ENCODE data around the gene PPP1R1B. TPM values are rescaled to one million over a fixed set of nuclear protein-coding genes. Genes with fewer than 3 reads are reported as not detected.

PPP1R1B gene
- polyA plus RNA-seq, 1 donor from 2014 or later, result 1.8 TPM

DNA sequence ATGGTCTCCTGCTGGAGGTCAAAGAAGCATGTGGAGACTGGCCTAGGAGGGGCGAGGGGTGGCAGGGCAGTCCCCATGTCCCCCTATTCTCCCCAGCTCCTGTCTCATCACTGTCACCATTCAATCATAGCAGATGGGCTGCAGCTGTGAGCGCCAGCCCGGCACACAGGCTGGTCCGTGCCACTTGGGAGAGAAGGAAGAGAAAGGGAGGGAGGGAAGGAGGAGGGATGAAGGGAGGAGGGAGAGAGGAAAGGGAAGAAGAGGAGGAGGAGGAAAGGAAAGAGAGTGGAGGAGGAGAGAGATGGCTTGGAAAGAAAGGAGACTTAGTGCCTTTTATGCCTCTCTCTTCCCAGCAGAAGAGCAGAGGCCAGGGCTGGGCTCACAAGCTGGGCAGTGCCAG is 31.5 kb upstream of the PPP1R1B start:
- no peaks in the 10 kb centered on the region for H4K20me1 ChIP-seq (ENCODE audit: insufficient read depth)
- no peak overlapping the region for H2AFZ ChIP-seq (ENCODE audit: low read depth, low read length)
- H3F3A ChIP-seq (ENCODE audit: insufficient read depth, low read length, poor library complexity, severe bottlenecking), result no peaks in the 10 kb centered on the region
- no peaks in the 10 kb centered on the region for H3K9me2 ChIP-seq (ENCODE audit: insufficient read depth, low read length)
- H3K27ac ChIP-seq (ENCODE audit: low read length), result no peak overlapping the region
- peaks cover 94% of the 10 kb centered on the region for H3K27me3 ChIP-seq (ENCODE audit: insufficient read depth, low read depth, low read length)
- H3K9ac ChIP-seq (ENCODE audit: low read length), result no peak overlapping the region
- H3K4me3 ChIP-seq (ENCODE audit: low read length), result no peak overlapping the region
- H3K79me2 ChIP-seq (replicated peaks; ENCODE audit: insufficient read depth, low read length), result no peaks in the 10 kb centered on the region
- no peaks in the 10 kb centered on the region for H3K36me3 ChIP-seq (ENCODE audit: insufficient read depth, low read length)
- no peaks in the 10 kb centered on the region for H3K9me3 ChIP-seq (ENCODE audit: low read length)
- no peak overlapping the region for H3K4me2 ChIP-seq (ENCODE audit: low read length)
- TF ChIP-seq EP300 (conservative IDR thresholded peaks at IDR 0.05; ENCODE audit: poor library complexity, severe bottlenecking) (no peak), RAD21 (conservative IDR thresholded peaks at IDR 0.05) (no peak)

DNA sequence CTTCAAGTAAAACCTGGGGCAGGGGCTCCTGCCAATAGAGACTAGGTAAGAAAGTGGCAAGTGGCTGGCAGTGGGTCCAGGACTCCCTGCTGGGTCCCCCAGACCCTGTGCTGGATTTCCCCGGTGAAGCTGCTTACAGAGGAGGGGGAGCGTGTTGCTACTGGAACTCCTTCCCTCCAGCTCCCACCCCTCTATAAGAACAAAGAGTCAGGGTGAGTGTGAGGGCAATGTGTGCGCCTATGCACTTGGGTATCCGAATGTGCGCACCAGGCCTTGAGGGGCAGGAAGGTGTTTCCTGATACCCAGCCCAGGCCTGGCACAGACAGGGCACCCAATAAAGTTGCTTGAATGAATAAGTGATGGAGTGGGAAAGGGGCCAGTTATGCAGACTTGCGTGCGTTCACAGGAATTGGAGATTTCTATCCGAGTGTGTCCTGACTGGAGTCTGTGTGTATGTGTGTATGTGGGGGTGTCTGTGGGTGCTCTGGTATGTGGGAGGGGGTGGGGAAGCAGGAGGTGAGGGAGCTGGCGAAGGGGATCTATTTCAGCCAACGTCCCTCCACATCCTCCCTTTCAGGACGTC is 30.7 kb upstream of the PPP1R1B start:
- Histone ChIP-seq H3K36me3 (ENCODE audit: insufficient read depth, low read length) (no peaks in the 10 kb centered on the region), H3K79me2 (replicated peaks; ENCODE audit: insufficient read depth, low read length) (no peaks in the 10 kb centered on the region), H3K27me3 (ENCODE audit: insufficient read depth, low read depth, low read length) (peaks cover 100% of the 10 kb centered on the region), H2AFZ (ENCODE audit: low read depth, low read length) (no peak overlapping the region), H3F3A (ENCODE audit: insufficient read depth, low read length, poor library complexity, severe bottlenecking) (no peaks in the 10 kb centered on the region), H3K4me2 (ENCODE audit: low read length) (no peak overlapping the region), H3K4me3 (ENCODE audit: low read length) (no peak overlapping the region), H3K27ac (ENCODE audit: low read length) (no peak overlapping the region), H4K20me1 (ENCODE audit: insufficient read depth) (no peaks in the 10 kb centered on the region), H3K9ac (ENCODE audit: low read length) (no peak overlapping the region), H3K9me3 (ENCODE audit: low read length) (no peaks in the 10 kb centered on the region), H3K9me2 (ENCODE audit: insufficient read depth, low read length) (no peaks in the 10 kb centered on the region)
- TF ChIP-seq POLR2AphosphoS5 (IDR thresholded peaks at IDR 0.05), result no peak
- TF ChIP-seq EP300 (conservative IDR thresholded peaks at IDR 0.05; ENCODE audit: poor library complexity, severe bottlenecking), result no peak
- no peak for TF ChIP-seq SMC3 (conservative IDR thresholded peaks at IDR 0.05; ENCODE audit: poor library complexity)
- TF ChIP-seq, protein P1, sequence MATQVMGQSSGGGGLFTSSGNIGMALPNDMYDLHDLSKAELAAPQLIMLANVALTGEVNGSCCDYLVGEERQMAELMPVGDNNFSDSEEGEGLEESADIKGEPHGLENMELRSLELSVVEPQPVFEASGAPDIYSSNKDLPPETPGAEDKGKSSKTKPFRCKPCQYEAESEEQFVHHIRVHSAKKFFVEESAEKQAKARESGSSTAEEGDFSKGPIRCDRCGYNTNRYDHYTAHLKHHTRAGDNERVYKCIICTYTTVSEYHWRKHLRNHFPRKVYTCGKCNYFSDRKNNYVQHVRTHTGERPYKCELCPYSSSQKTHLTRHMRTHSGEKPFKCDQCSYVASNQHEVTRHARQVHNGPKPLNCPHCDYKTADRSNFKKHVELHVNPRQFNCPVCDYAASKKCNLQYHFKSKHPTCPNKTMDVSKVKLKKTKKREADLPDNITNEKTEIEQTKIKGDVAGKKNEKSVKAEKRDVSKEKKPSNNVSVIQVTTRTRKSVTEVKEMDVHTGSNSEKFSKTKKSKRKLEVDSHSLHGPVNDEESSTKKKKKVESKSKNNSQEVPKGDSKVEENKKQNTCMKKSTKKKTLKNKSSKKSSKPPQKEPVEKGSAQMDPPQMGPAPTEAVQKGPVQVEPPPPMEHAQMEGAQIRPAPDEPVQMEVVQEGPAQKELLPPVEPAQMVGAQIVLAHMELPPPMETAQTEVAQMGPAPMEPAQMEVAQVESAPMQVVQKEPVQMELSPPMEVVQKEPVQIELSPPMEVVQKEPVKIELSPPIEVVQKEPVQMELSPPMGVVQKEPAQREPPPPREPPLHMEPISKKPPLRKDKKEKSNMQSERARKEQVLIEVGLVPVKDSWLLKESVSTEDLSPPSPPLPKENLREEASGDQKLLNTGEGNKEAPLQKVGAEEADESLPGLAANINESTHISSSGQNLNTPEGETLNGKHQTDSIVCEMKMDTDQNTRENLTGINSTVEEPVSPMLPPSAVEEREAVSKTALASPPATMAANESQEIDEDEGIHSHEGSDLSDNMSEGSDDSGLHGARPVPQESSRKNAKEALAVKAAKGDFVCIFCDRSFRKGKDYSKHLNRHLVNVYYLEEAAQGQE (IDR thresholded peaks at IDR 0.05; ENCODE audit: borderline replicate concordance), result no peak
- TF ChIP-seq EZH2 (IDR thresholded peaks at IDR 0.05; ENCODE audit: borderline replicate concordance, insufficient read depth, low read length, poor library complexity, severe bottlenecking), result no peak
- TF ChIP-seq MXI1 (conservative IDR thresholded peaks at IDR 0.05; ENCODE audit: poor library complexity, severe bottlenecking), result no peak
- no peak for TF ChIP-seq RAD21 (conservative IDR thresholded peaks at IDR 0.05)
- no peak for TF ChIP-seq TAF1 (IDR thresholded peaks at IDR 0.05; ENCODE audit: low read depth)
- no peak for TF ChIP-seq CTCF (IDR thresholded peaks at IDR 0.05; ENCODE audit: poor library complexity, severe bottlenecking)
